Mesenchymal stem cell (in vitro differentiated cells and primary cell): ENCODE data around the gene KCNN3.

ENCODE experiments used
- DNase-seq: peaks from one replicate; pipeline ENCODE4 v3.0.0-alpha.2; 2013
- H2AFZ ChIP-seq: one replicate; pipeline ENCODE4 v1.6.1; 2013; ENCODE audit warnings: low read depth, mild to moderate bottlenecking, control low read depth, inconsistent platforms, low read length, moderate library complexity
- H2AK5ac ChIP-seq: 2 replicates; pipeline ENCODE4 v1.6.1; 2013; ENCODE audit warnings: low read length, moderate library complexity, mild to moderate bottlenecking, inconsistent platforms; ENCODE audit not compliant: severe bottlenecking
- H2BK120ac ChIP-seq: one replicate; pipeline ENCODE4 v1.6.1; 2013; ENCODE audit warnings: low read depth, mild to moderate bottlenecking, inconsistent platforms, low read length, moderate library complexity
- H2BK12ac ChIP-seq, 2 experiments: one replicate each; pipeline ENCODE4 v1.6.1; 2013; ENCODE audit warnings: inconsistent platforms in 2 of 2, low read length in 2 of 2, mild to moderate bottlenecking in 2 of 2, moderate library complexity in 2 of 2, control low read depth in 1 of 2
- H2BK15ac ChIP-seq: one replicate; pipeline ENCODE4 v1.6.1; 2013; ENCODE audit warnings: mild to moderate bottlenecking, low read depth, inconsistent platforms; ENCODE audit not compliant: poor library complexity, severe bottlenecking
- H2BK5ac ChIP-seq: 2 replicates; pipeline ENCODE4 v1.6.1; 2013; ENCODE audit warnings: low read depth, mild to moderate bottlenecking, low read length, control low read depth, inconsistent platforms; ENCODE audit not compliant: poor library complexity, severe bottlenecking
- H3K14ac ChIP-seq, 2 experiments: one replicate each; pipeline ENCODE4 v1.6.1; 2013; ENCODE audit warnings: inconsistent platforms in 2 of 2, low read length in 2 of 2, control low read depth in 1 of 2, mild to moderate bottlenecking in 1 of 2, moderate library complexity in 1 of 2
- H3K18ac ChIP-seq, 2 experiments: one replicate each; pipeline ENCODE4 v1.6.1; 2013; ENCODE audit warnings: inconsistent platforms in 2 of 2, low read length in 2 of 2, control low read depth in 1 of 2, low read depth in 1 of 2, mild to moderate bottlenecking in 1 of 2
- H3K23ac ChIP-seq, 2 experiments: one replicate each; pipeline ENCODE4 v1.6.1; 2013; ENCODE audit warnings: inconsistent platforms in 2 of 2, low read length in 2 of 2, mild to moderate bottlenecking in 2 of 2, moderate library complexity in 2 of 2, control low read depth in 1 of 2
- H3K27ac ChIP-seq: 2 replicates; pipeline ENCODE4 v1.5.1; 2013; ENCODE audit warnings: mild to moderate bottlenecking, moderate library complexity, low read length, control low read depth, inconsistent platforms; ENCODE audit not compliant: poor library complexity, severe bottlenecking
- H3K27me3 ChIP-seq, 2 experiments: 2 replicates each; pipeline versions ENCODE4 v1.6.1 to v1.7.0; 2013; ENCODE audit warnings: low read length in 2 of 2, mild to moderate bottlenecking in 2 of 2, moderate library complexity in 2 of 2, control low read depth in 1 of 2, inconsistent platforms in 1 of 2; ENCODE audit not compliant: control insufficient read depth in 1 of 2, insufficient read depth in 1 of 2
- H3K36me3 ChIP-seq, 2 experiments: 2 replicates each; pipeline versions ENCODE4 v1.6.1 to v1.7.0; 2013; ENCODE audit warnings: low read length in 2 of 2, control low read depth in 1 of 2, inconsistent platforms in 1 of 2, low read depth in 1 of 2, mild to moderate bottlenecking in 1 of 2; ENCODE audit not compliant: insufficient read depth in 2 of 2, control insufficient read depth in 1 of 2
- H3K4ac ChIP-seq, 2 experiments: one replicate each; pipeline ENCODE4 v1.6.1; 2013; ENCODE audit warnings: inconsistent platforms in 2 of 2, low read length in 2 of 2, mild to moderate bottlenecking in 2 of 2, moderate library complexity in 2 of 2, control low read depth in 1 of 2, low read depth in 1 of 2
- H3K4me1 ChIP-seq: 2 replicates; pipeline ENCODE4 v1.6.1; 2013; ENCODE audit warnings: low read depth, low read length, control low read depth; ENCODE audit not compliant: control insufficient read depth, insufficient read depth
- H3K4me2 ChIP-seq: 2 replicates; pipeline ENCODE4 v1.6.1; 2013; ENCODE audit warnings: low read length, mild to moderate bottlenecking, inconsistent platforms; ENCODE audit not compliant: poor library complexity, severe bottlenecking
- H3K4me3 ChIP-seq, 2 experiments: 2 replicates each; pipeline versions ENCODE4 v1.5.1 to v1.7.0; 2013; ENCODE audit warnings: low read length in 2 of 2, mild to moderate bottlenecking in 2 of 2, control low read depth in 1 of 2, low read depth in 1 of 2; ENCODE audit not compliant: insufficient read depth in 1 of 2
- H3K79me1 ChIP-seq: replicated peaks from 2 replicates; pipeline ENCODE4 v1.6.1; 2013; ENCODE audit warnings: mild to moderate bottlenecking, control low read depth, low read length, inconsistent platforms; ENCODE audit not compliant: poor library complexity, severe bottlenecking
- H3K9ac ChIP-seq: 2 replicates; pipeline ENCODE4 v1.7.0; 2013; ENCODE audit warnings: mild to moderate bottlenecking, low read length, moderate library complexity
- H3K9me3 ChIP-seq: 2 replicates; pipeline ENCODE4 v1.7.0; 2013; ENCODE audit warnings: mild to moderate bottlenecking, low read length; ENCODE audit not compliant: control insufficient read depth
- H4K8ac ChIP-seq: one replicate; pipeline ENCODE4 v1.6.1; 2013; ENCODE audit warnings: inconsistent platforms, mild to moderate bottlenecking, low read length, moderate library complexity
- H4K91ac ChIP-seq: one replicate; pipeline ENCODE4 v1.6.1; 2013; ENCODE audit warnings: mild to moderate bottlenecking, low read length, inconsistent platforms
- WGBS: methylation state at CpG from one replicate; pipeline ENCODE4 v1.1.7; 2013; ENCODE audit warnings: mixed read lengths; 5-methylcytosine and 5-hydroxymethylcytosine counted together

Gene KCNN3

DNA sequence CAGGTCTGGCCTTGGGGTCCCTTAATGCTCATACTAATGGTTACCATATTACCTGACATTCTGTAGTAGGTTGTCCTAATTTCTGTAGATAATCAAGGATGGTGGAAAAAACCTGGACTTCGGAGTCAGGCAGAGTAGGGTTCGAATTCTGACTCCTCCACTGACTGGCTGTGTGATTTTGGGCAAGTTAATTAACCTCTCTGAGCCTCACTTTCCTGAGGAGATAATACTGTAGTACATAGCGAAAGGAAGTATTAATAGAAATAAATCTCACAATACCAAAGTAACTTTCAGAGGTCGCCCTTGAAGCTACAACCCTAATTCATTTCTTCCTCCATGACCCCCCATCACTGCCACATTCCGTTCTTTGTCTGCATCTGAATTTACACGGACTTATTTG is 72.9 kb downstream of the KCNN3 start:
- Histone ChIP-seq H2BK120ac (no peak overlapping the region), H2AFZ (no peak overlapping the region), H3K4me1 (no peaks in the 10 kb centered on the region), H3K23ac (no peak overlapping the region), H3K27ac (no peak overlapping the region), H3K4me3 (no peak overlapping the region), H2BK12ac (no peak overlapping the region), H3K27me3 (peaks cover 88 to 93% of the 10 kb centered on the region in 2 experiments), H4K91ac (no peak overlapping the region), H2BK15ac (no peak overlapping the region), H3K36me3 (no peaks in the 10 kb centered on the region), H3K9ac (no peak overlapping the region), H3K14ac (no peak overlapping the region), H3K4me2 (no peak overlapping the region), H3K18ac (no peak overlapping the region), H2AK5ac (no peak overlapping the region), H3K9me3 (no peaks in the 10 kb centered on the region), H2BK5ac (no peak overlapping the region), H4K8ac (no peak overlapping the region), H3K79me1 (no peaks in the 10 kb centered on the region), H3K4ac (no peak overlapping the region)
- 78% methylated on average over 6 of the region's 6 CpGs for WGBS
- no peak for DNase-seq

DNA sequence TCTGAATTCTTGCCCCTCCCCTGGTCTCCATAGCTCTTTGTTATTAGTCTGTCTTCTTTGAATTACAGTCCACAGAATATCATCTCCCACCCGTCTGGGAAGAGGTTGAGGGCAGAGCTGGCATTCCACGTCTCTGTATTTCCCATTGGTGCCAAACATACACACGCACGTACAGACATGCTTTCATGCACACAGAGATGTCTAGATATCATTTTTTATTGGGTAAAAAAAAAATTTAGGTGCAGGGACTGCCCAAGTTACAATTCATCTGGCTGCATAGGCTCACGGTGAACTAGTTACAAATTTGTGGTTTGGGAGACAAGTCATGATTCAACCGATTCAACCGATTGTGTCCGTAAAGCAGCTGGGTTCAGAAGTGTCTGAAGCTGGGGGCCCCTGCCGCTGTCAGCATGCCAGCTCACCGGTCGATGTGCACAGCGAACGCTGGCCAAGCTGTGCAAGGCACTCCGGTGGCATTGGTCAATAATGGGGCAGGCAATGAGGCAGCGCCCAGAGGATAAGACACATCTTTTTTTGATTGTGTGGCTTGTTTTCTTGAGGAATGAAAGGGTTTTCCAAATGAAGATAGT is 73.7 kb downstream of the KCNN3 start:
- no peaks in the 10 kb centered on the region for H3K4me1 ChIP-seq
- H2BK15ac ChIP-seq = no peak overlapping the region
- WGBS = 92% methylated on average over 15 of the region's 15 CpGs
- no peak overlapping the region for H3K4ac ChIP-seq
- H3K79me1 ChIP-seq = no peaks in the 10 kb centered on the region
- H3K27me3 ChIP-seq = peaks cover 85 to 93% of the 10 kb centered on the region in 2 experiments
- H3K9ac ChIP-seq = no peak overlapping the region
- H2BK5ac ChIP-seq = no peak overlapping the region
- H3K23ac ChIP-seq = no peak overlapping the region
- H3K9me3 ChIP-seq = no peaks in the 10 kb centered on the region
- no peak overlapping the region for H4K91ac ChIP-seq
- no peak overlapping the region for H3K18ac ChIP-seq
- no peak overlapping the region for H2AFZ ChIP-seq
- no peak overlapping the region for H3K14ac ChIP-seq
- no peak for DNase-seq
- no peak overlapping the region for H4K8ac ChIP-seq
- H3K4me3 ChIP-seq = no peak overlapping the region
- H3K27ac ChIP-seq = no peak overlapping the region
- H2BK12ac ChIP-seq = no peak overlapping the region
- H3K36me3 ChIP-seq = no peaks in the 10 kb centered on the region
- no peak overlapping the region for H2BK120ac ChIP-seq
- H3K4me2 ChIP-seq = no peak overlapping the region
- H2AK5ac ChIP-seq = no peak overlapping the region

DNA sequence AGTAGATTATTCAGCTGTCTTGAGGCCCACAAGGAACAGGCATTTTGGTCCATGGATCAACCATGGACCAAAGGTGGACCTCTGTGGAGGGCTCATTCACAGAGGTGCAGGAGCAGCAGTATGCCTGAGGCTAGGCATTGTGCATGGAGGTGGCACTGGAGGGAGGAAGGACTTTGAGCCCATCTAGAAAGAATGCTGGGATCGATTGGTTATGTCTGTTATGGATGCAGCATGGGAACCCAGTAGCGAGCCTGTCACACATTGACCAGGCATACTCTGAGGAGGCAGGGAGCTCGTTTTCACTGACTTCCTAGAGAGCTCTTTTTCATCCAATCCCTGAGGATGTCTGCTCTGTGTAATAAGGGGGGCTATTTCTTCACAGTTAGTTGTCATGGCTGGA is 75.5 kb downstream of the KCNN3 start:
- H3K4ac ChIP-seq = no peak overlapping the region
- no peak overlapping the region for H4K91ac ChIP-seq
- peaks cover 69 to 89% of the 10 kb centered on the region in 2 experiments for H3K27me3 ChIP-seq
- 71% methylated on average over 3 of the region's 3 CpGs for WGBS
- H3K4me2 ChIP-seq = no peak overlapping the region
- H2AFZ ChIP-seq = no peak overlapping the region
- H3K4me3 ChIP-seq = no peak overlapping the region
- no peak overlapping the region for H2BK15ac ChIP-seq
- no peaks in the 10 kb centered on the region for H3K9me3 ChIP-seq
- no peak overlapping the region for H3K14ac ChIP-seq
- H2AK5ac ChIP-seq = no peak overlapping the region
- no peak overlapping the region for H3K23ac ChIP-seq
- H4K8ac ChIP-seq = no peak overlapping the region
- H3K18ac ChIP-seq = no peak overlapping the region
- no peak overlapping the region for H3K9ac ChIP-seq
- H2BK120ac ChIP-seq = no peak overlapping the region
- no peak for DNase-seq
- H3K79me1 ChIP-seq = no peaks in the 10 kb centered on the region
- no peak overlapping the region for H2BK12ac ChIP-seq
- no peak overlapping the region for H3K27ac ChIP-seq
- H2BK5ac ChIP-seq = no peak overlapping the region
- H3K4me1 ChIP-seq = peaks cover 2% of the 10 kb centered on the region
- no peaks in the 10 kb centered on the region for H3K36me3 ChIP-seq

DNA sequence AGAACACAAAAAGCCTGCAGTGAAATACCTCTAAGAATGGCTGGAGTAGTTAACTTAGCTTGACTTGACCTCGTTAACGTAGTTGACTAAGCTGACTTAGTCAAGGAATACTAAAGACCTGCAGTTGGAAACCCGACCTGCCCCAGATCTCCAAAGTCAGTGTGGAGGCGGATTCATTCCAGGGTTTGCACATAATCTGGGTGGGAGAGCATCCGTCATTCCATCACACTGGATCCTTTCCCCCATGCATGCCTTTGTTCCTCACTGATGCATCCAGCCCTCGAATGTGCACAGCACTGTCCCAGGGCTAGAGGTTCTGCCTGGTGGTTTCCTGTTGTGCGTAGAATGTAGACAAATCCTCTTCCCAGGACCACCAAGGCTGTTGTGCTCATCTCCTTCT is 76.4 kb downstream of the KCNN3 start:
- Histone ChIP-seq H3K23ac (no peak overlapping the region), H3K18ac (no peak overlapping the region), H4K91ac (no peak overlapping the region), H3K4ac (no peak overlapping the region), H2BK15ac (no peak overlapping the region), H2AFZ (no peak overlapping the region), H2BK12ac (no peak overlapping the region), H3K36me3 (no peaks in the 10 kb centered on the region), H3K9ac (no peak overlapping the region), H3K27ac (no peak overlapping the region), H2BK120ac (no peak overlapping the region), H2BK5ac (no peak overlapping the region), H3K27me3 (peaks cover 73 to 92% of the 10 kb centered on the region in 2 experiments), H2AK5ac (no peak overlapping the region), H3K4me3 (no peak overlapping the region), H3K14ac (no peak overlapping the region), H3K4me2 (no peak overlapping the region), H4K8ac (no peak overlapping the region), H3K4me1 (peaks cover 2% of the 10 kb centered on the region), H3K79me1 (no peaks in the 10 kb centered on the region), H3K9me3 (no peaks in the 10 kb centered on the region)
- DNase-seq = no peak
- WGBS = 86% methylated on average over 7 of the region's 7 CpGs
